ENCODE results near the gene AIP. TPM values are rescaled to one million over a fixed set of nuclear protein-coding genes. Genes with fewer than 3 reads are reported as not detected.

The AIP gene
- total and polyA plus RNA-seq, 2 donors (not counting 3 experiments of a cell fraction or from before 2014, with no cell fraction given), result 46.3 to 114 TPM

GRCh38 chr11:67492801-67493547 lies 10.1 kb downstream of the AIP start:
- H3K36me3 ChIP-seq (ENCODE audit: control insufficient read depth in 2 of 2, extremely low read depth in 1 of 2, insufficient read depth in 2 of 2, low read length in 2 of 2), result peaks cover 0 to 9% of the 10 kb centered on the region in 2 experiments
- dilution Hi-C loops (cut with MboI; ENCODE audit: extremely low pct_ligation_motif_present, low sequenced_read_pairs), result no loop called here

More at GRCh38 chr11:67492801-67493547, 10.1 kb downstream of the AIP start:
- BruUV-seq (replicated peaks), result no TSS peak
- Histone ChIP-seq H3K27ac (ENCODE audit: insufficient read depth, low read depth, low read length) (no peak overlapping the region), H3K4me3 (replicated peaks in 1 of 3; ENCODE audit: insufficient read depth in 1 of 3, low read depth in 1 of 3, low read length in 3 of 3) (no peak overlapping the region), H4K20me1 (replicated peaks; ENCODE audit: control insufficient read depth, extremely low read depth, insufficient read depth, low read length) (no peaks in the 10 kb centered on the region), H3K4me2 (ENCODE audit: insufficient read depth, low read length) (no peak overlapping the region), H2AFZ (ENCODE audit: low read depth, low read length) (no peak overlapping the region), H3K4me1 (ENCODE audit: control insufficient read depth, extremely low read depth, insufficient read depth, low read length) (no peaks in the 10 kb centered on the region), H3K9me3 (replicated peaks; ENCODE audit: control insufficient read depth, insufficient read depth, low read length) (no peaks in the 10 kb centered on the region), H3K27me3 (ENCODE audit: control insufficient read depth in 2 of 2, insufficient read depth in 2 of 2, low read length in 2 of 2) (no peaks in the 10 kb centered on the region), H3K9me1 (replicated peaks; ENCODE audit: control insufficient read depth, extremely low read depth, insufficient read depth, low read length) (no peaks in the 10 kb centered on the region), H3K79me2 (ENCODE audit: control insufficient read depth, insufficient read depth, low read length) (no peaks in the 10 kb centered on the region), H3K9ac (replicated peaks; ENCODE audit: extremely low read depth, insufficient read depth, low read length) (no peak overlapping the region)
- ChIA-PET CTCF (interaction anchor here (1.0 to 2.6 kb wide), 2 partner anchors 10 to 91 kb away, joined by 3 to 10 read pairs; partner anchors contain the start of genes AIP and PPP1CA), POLR2A (no interaction called here)
- FAIRE-seq (no peak), DNase-seq (ENCODE audit: low read depth, low spot score) (no peak)
- intact Hi-C loops (cut with micrococcal nuclease), result no loop called here
- TF ChIP-seq MAX (IDR thresholded peaks at IDR 0.05; ENCODE audit: insufficient read depth, insufficient read length) (no peak), GATA2 (IDR thresholded peaks at IDR 0.05; ENCODE audit: insufficient read depth, insufficient read length, low read depth, low read length) (no peak), FOS (IDR thresholded peaks at IDR 0.05; ENCODE audit: borderline replicate concordance, insufficient read depth, low read length) (no peak), JUN (IDR thresholded peaks at IDR 0.05; ENCODE audit: borderline replicate concordance, insufficient read depth, insufficient read length, low read depth) (no peak), POLR2A (IDR thresholded peaks at IDR 0.05; ENCODE audit: low read depth, low read length) (no peak), EZH2 (IDR thresholded peaks at IDR 0.05; ENCODE audit: borderline replicate concordance, low read depth, low read length, severe bottlenecking) (no peak), CTCF (IDR thresholded peaks at IDR 0.05; ENCODE audit: extremely low read depth in 1 of 2, insufficient read depth in 1 of 2, low read depth in 1 of 2, low read length in 2 of 2) (no peak), POLR2AphosphoS5 (IDR thresholded peaks at IDR 0.05; ENCODE audit: insufficient read depth, low read depth, low read length) (no peak)

All from endothelial cell of umbilical vein (primary cell).